HEK293 (cell line): ENCODE data around the gene RAB7A.

Source experiments
- ATF2 ChIP-seq: fragments of 450-650 bp; formaldehyde crosslinking; IDR thresholded peaks from 2 replicates; pipeline ENCODE4 v1.5.1; 2016; ENCODE audit warnings: missing biosample characterization, missing genetic modification characterization, low read depth
- CTCF ChIP-seq: fragments of 450-650 bp; formaldehyde crosslinking; IDR thresholded peaks from 2 replicates; pipeline ENCODE4 v1.5.1; 2016; ENCODE audit warnings: missing biosample characterization, missing genetic modification characterization
- REST ChIP-seq: fragments of 450-650 bp; formaldehyde crosslinking; IDR thresholded peaks from 2 replicates; pipeline ENCODE4 v1.5.1; 2016; ENCODE audit warnings: missing biosample characterization, missing genetic modification characterization
- YY1 ChIP-seq: fragments of 450-650 bp; formaldehyde crosslinking; IDR thresholded peaks from 2 replicates; pipeline ENCODE4 v1.5.1; 2018; ENCODE audit warnings: missing biosample characterization, missing genetic modification characterization
- ZBTB7A ChIP-seq: fragments of 450-650 bp; formaldehyde crosslinking; IDR thresholded peaks from 2 replicates; pipeline ENCODE4 v1.5.1; 2016; ENCODE audit warnings: low read depth, missing biosample characterization, missing genetic modification characterization
- ZNF121 ChIP-seq: fragments of 450-650 bp; formaldehyde crosslinking; IDR thresholded peaks from 2 replicates; pipeline ENCODE4 v1.5.1; 2016; ENCODE audit warnings: missing biosample characterization, missing genetic modification characterization
- ZNF140 ChIP-seq: fragments of 450-650 bp; formaldehyde crosslinking; IDR thresholded peaks from 2 replicates; pipeline ENCODE4 v1.5.1; 2016; ENCODE audit warnings: missing biosample characterization, missing genetic modification characterization
- ZNF146 ChIP-seq: fragments of 450-650 bp; formaldehyde crosslinking; IDR thresholded peaks from 2 replicates; pipeline ENCODE4 v1.5.1; 2016; ENCODE audit warnings: missing biosample characterization, missing genetic modification characterization
- ZNF239 ChIP-seq: fragments of 450-650 bp; formaldehyde crosslinking; IDR thresholded peaks from 2 replicates; pipeline ENCODE4 v1.5.1; 2016; ENCODE audit warnings: missing biosample characterization, missing genetic modification characterization
- ZNF274 ChIP-seq, 2 experiments: fragments of 200-500 bp in 1 of 2; fragments of 450-650 bp in 1 of 2; sonication (Bioruptor generic) in 1 of 2; formaldehyde crosslinking in 1 of 2; IDR thresholded peaks; 2 replicates each; pipeline versions ENCODE4 v1.5.1 to v1.6.1; 2014 to 2016; ENCODE audit warnings: borderline replicate concordance in 1 of 2, inconsistent platforms in 1 of 2, low read length in 1 of 2, missing biosample characterization in 1 of 2, missing genetic modification characterization in 1 of 2
- ZNF366 ChIP-seq: fragments of 450-650 bp; formaldehyde crosslinking; conservative IDR thresholded peaks from 2 replicates; pipeline ENCODE4 v1.5.1; 2016; ENCODE audit warnings: missing biosample characterization, missing genetic modification characterization
- ZNF449 ChIP-seq: fragments of 450-650 bp; formaldehyde crosslinking; IDR thresholded peaks from 2 replicates; pipeline ENCODE4 v1.5.1; 2017; ENCODE audit warnings: missing biosample characterization, mild to moderate bottlenecking, missing genetic modification characterization, moderate library complexity
- ZNF664 ChIP-seq: fragments of 450-650 bp; formaldehyde crosslinking; IDR thresholded peaks from 2 replicates; pipeline ENCODE4 v1.5.1; 2016; ENCODE audit warnings: missing biosample characterization, missing genetic modification characterization
- ZSCAN18 ChIP-seq: fragments of 450-650 bp; formaldehyde crosslinking; IDR thresholded peaks from 2 replicates; pipeline ENCODE4 v1.5.1; 2016; ENCODE audit warnings: missing biosample characterization, missing genetic modification characterization

- TF ChIP-seq ZNF140 (no peak), ZNF449 (no peak), ZNF146 (tag by site-specific recombination) (no peak), CTCF (tag by site-specific recombination) (no peak), ATF2 (tag by site-specific recombination) (no peak), YY1 (tag by site-specific recombination) (no peak), ZNF366 (tag by site-specific recombination) (no peak), ZNF121 (tag by site-specific recombination) (no peak), ZBTB7A (no peak), ZNF274 (IDR thresholded peaks at IDR 0.05; ENCODE audit: low read length) (no peak), ZNF274 (tag by site-specific recombination; IDR thresholded peaks at IDR 0.05; ENCODE audit: borderline replicate concordance) (no peak), ZNF664 (tag by site-specific recombination) (no peak), ZSCAN18 (no peak), REST (tag by site-specific recombination) (no peak), ZNF239 (tag by site-specific recombination) (no peak)
Measured at GRCh38 chr3:128735287-128735686, 9.3 kb downstream of the RAB7A start.
